Stimulated activated CD8-positive, alpha-beta memory T cell treated with anti-CD3 and anti-CD28 coated beads, Interleukin-4, amount 100 ng/mL, for 1 hour (primary cell): ENCODE results near the gene UBXN1.
"Not testable (repeated sequence)": the region's sequence is repeated elsewhere in the genome, so short reads cannot be mapped to it uniquely, and the experiment has no call there.

Experiments
- DNase-seq, 2 donors: peaks; one replicate each; pipeline ENCODE4 v3.0.0-alpha.2; 2020; ENCODE audit warnings: low read depth in 2 of 2, low spot score in 1 of 2

Gene UBXN1

DNA sequence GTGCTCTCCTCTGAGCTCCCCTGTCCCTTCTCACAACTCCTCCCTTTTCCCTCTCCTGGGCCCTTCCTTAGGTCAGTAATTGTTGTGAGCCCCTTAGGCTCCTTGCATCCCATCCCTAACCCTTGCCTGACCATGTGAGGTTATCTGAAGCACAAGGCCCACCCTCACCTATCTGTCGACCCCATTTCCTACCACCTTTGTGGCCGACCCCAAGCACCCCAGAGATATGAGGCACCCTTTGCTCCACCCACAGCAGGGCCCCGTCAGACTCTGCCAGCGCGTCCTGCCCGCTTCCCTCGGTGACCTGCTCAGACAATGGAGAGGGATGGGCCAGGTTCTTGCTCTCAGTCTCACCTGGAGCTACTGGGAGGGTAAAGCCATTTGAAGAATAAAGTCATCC, 29.9 kb upstream of the UBXN1 start:
- DNase-seq = no peak

DNA sequence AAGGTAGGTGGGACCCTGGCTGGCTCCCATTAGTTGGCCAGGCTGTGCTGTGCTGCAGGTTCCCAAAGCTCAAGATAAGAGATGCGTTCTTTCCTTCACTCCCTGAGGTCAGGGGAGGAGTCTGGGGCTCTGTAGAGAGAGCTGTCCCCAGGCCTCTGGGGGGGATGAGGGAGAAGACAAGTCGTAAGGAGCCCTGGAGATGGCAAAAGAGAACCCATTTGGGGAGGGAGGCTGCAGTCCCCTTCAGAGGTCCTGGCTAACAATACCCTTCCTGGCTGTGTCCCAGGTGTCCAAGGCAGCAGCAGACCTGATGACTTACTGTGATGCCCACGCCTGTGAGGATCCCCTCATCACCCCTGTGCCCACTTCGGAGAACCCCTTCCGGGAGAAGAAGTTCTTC, 29.5 kb upstream of the UBXN1 start:
- DNase-seq = no peak

DNA sequence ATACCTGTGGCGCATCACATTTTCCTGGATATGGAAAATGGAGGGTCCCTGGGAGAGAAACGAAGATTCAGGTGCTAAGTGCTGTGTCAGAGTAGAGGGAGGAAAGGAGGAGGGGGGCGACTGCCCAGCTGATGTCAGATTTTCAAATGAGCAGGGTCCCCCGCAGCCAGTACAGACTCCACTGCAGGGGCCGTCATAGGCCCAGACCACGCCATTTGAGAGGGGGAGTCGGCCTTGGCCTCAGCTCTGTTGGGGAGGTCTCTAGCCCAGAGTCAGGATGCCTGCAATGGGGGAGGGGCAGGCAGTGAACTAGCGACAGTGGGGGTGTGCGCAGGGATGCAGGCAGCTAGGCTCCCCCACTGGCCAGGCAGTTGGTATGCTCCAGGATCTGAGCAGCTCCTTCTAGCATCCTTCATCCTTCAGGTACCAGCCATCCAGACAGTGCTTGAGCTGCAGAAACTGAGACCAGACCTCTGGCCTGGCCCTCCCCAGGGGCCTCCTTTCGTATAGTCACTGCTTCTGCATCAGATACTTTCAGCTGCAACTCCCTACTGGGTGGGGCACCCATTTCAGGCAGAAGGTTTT, 28.5 kb upstream of the UBXN1 start, which contains the start of the genes BSCL2 and GNG3:
BSCL2 (minus strand) TSS at position 148 of the 585 bp plus-strand sequence. CDS start 229 bp downstream, outside the sequence.
GNG3 (plus strand) TSS at position 400 of the 585 bp plus-strand sequence. CDS start 620 bp downstream, outside the sequence.
- no peak for DNase-seq

DNA sequence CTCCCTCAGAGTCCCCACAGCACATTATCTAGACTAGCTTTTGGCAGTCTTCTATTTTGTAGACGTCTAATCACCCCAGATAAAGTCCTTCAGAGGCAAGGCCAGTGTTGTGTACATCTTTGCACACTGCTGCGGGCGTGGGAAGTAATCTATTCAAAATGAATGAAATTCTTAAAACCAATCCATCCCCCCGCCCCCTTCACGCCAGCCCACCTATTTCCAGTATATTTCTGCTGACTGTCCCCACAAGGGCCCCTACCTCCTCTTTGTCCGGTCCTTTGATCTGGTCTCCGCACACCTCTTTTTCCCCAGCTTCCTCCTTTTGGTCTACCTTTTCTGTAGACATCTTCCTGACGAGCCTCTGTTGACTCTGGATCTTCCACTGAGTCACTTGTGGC, 28.0 kb upstream of the UBXN1 start:
- DNase-seq = no peak

DNA sequence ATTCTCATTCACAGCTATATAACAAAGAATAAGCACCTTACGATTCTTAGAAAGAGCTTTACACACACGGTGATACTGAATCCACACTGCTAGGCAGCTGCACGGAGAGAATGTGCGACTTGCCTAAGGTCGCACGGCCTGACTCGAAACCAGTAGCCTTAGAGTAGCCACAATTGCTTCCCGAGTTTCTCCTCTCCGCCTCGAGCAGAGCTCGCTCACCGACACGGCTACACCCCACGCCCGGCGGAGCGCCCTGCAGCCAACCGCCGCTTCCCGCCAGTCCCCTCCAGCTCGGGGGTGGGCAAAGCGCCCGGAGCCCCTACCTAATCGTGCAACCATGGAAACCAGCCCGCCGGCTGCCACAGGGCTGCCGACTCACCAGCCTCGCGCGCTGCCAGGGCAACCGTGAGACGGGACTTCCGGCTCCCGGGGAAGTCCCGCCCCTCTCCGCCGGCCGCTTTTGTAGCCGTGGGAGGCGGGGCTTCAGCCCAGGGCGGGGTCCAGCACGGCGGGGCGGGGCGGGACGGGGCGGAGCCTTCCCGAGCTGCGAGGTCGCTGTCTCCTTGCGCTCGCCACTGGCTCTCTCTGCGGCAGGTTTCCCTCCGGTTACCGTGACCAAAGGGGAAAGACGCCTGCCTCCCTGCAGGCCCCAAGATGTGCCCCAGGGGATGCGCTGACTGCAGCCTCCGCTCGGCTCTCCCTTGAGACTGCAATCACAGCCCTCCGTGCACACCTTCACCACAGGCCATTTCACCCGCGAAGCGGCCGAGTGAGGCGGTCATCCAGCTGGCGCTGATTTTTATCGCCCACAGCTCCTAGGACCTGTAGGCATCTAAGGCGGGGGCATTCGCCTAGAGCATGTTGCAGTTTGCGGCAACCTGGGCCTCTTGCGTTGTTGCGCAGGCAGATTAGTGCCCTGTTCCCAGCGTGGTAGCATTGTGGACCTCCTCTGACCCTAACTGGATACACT, 27.3 kb upstream of the UBXN1 start:
- peak; percentile 90 to 93 for DNase-seq

DNA sequence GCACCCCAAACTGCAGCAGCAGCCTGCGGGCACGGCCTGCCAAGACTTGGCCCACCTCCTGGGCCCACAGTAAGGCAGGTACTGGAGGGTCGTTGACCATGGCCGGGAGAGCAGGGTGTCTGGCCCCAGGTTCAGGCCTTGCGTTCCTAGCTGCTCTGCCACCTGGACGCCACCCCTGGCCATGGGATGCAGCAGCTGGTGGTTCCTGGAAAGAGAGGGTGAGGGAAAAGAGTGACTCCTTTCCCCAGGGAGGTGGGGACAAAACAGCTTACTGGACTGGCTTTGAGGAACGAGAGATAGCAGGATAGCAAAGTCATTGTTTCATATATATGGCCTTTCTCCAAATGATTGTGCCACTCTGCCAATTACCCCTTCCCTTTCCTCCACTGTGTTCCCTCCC, 26.5 kb upstream of the UBXN1 start:
- no peak for DNase-seq

DNA sequence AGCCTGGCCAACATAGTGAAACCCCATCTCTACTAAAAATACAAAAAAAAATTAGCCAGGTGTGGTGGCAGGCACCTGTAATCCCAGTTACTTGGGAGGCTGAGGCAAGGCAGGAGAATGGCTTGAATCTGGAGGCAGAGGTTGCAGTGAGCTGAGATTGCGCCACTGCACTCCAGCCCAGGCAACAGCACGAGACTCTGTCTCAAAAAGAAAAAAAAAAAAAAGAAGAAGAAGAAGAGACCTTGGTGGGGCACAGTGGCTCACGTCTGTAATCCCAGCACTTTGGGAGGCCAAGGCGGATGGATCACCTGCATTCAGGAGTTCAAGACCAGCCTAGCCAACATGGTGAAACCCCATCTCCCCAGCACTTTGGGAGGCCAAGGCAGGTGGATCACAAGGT, 25.0 kb upstream of the UBXN1 start:
- not testable (repeated sequence) for DNase-seq

DNA sequence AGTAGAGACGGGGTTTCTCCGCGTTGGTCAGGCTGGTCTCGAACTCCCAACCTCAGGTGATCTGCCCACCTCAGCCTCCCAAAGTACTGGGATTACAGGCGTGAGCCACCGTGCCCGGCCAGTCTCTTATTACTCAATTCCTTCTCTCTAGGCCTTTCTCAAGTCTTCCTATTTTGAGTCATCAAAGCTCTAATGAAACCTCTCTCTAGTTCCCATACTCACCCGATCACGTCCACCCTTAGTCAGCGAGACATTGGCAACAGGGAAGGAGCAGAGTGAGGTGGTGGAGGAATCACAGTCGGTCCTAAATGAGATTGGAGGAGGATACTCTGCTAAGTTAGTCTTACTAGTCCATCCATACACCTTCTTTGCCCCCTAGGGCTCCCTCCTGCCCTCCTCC, 23.4 kb upstream of the UBXN1 start:
- no peak for DNase-seq

DNA sequence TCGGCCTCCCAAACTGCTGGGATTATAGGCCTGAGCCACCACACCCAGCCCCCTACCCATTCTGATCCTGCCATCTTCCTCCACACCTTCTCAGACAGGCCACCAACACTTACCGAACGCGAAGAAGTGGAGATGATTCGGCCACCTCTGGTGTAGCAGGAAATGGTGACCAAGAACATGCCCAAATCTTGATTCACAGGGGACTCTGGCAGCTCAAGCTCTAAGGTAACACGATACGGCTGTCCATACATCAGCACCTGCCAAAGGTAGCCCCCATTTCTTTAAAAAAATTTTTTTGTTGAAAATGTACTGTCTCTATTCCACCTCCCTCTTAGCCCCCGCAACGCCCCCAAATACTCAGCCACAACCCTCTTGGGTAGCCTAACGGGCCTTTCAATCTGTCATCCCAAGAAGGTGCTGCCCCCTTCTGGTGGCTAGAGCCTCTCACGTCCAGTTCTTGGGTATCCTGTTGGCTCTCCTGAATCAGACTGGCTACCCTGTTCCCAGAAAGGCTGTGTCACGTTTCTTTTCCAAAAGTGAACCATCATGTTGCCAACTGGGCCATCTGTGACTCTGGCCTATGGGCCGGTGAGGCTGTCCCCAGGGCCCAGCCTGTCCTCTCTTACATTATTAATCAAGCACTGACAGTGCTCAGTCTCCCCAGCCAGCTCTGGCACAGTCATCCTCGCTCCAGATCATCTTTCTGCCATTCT, 15.7 kb upstream of the UBXN1 start:
- DNase-seq = peak; percentile 53 to 64

DNA sequence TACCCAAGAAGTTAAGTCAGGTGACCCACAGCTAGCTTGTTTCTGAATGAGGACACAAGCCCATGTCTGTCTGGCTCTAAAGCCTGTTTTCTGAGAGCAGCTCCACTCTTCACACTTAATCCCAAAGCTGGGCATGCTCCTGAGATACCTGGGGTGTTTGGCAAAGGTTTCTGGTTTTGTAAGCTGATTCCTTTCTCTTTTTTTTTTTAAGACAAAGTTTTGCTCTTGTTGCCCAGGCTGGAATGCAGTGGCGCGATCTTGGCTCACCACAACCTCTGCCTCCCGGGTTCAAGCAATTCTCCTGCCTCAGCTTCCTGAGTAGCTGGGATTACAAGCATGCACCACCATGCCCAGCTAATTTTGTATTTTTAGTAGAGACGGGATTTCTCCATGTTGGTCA, 14.8 kb upstream of the UBXN1 start:
- not testable (repeated sequence) for DNase-seq

DNA sequence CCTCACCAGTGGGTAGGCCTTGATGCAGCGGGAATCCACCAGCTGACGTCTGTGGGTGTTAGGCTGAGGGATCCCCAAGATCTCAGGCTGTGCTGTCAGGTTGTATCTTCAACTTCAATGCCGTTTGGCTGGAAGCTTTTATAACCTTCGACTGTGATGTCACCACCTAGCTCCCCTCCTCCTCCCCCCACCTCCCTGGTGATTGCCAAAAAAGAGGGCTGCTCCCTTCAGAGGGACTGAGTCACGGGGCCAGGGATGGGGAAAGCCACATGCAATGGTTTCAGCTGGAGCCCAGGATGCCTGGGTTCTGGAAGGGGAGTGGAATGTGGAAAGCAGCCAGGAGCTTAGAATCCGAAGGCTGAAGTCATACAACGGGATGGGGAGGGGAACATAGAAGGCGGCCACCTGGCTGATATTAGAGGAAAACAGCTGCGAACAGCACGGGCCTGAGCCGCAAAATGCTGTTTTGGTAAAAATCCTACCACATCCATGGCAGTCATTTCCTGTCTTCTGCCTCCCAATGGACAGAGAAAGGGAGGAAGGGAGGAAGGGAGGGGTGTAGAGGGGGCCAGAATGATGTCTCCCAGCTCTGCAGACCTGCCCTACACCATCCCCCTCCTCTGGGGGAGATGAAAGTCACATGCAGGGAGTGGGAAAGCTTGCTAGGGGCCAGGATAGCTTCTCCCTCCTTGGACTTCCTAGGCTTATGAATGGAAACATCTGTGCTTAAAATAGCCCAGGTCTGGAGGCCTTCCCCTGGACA, 10.7 kb upstream of the UBXN1 start, which contains the start of gene LRRN4CL:
LRRN4CL (minus strand) TSS at position 110 of the 763 bp plus-strand sequence. CDS start 1,022 bp downstream, outside the sequence.
- no peak for DNase-seq

DNA sequence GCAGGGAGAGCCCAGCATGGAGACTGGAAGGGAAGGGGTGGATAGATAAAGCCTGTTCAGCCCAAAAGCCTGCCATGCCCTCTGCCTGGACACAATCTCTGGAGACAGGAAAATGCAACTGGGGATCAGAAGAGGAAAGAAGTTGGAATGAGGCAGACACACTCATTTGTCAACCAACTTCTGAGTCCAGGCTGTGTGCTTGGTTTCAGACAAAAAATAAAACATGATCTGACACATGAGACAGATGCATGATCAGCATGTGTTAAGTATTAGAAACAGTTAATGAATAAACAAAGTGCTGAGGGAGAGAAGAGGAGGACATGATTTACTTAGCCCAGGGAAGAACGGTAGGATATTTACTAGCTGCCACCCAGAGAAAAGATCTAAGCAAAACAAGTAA, 9.6 kb upstream of the UBXN1 start:
- no peak for DNase-seq

DNA sequence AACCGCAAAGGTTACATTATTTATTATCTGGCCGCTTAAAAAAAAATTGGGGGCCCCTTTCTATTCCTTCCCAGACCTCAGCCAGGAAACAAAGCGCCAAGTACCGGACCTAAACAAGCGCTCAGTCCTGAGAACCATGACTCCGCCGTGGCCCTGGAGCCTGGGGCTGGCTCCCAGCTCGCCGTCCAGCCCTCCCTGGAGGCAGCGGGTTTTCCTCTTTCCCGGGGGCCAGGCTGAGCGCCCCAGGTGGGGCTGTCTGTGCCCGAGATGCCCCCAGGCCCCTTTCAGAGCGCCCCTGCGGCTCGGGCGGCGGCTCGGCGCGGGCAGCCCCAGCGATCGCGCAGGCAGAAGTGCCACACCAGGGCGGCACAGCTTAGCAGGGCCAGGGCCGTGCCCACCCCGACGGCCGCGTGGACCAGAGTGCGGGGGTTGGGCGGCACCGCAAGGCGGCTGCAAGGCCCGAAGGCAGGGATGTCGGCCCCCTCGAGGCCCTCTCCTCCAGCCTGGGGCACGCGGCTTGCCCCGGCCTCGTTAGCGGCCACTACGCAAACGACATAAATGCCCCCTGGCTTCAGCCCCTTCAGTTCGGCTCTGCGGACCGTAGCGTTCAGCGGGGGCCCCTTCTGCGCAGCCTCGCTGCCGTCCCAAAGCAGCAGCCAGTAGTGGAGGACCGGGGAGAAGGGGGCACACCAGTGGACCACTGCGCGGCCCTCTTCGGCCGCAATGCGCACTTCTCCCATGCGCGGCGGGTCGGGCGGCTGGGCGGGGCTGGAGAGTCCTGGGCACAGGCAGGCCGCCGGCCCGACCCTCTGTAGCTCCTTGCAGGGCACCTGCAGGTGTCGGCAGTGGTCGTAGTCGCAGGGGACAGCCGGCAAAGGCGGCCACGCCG, 8.9 kb upstream of the UBXN1 start:
- DNase-seq = no peak

DNA sequence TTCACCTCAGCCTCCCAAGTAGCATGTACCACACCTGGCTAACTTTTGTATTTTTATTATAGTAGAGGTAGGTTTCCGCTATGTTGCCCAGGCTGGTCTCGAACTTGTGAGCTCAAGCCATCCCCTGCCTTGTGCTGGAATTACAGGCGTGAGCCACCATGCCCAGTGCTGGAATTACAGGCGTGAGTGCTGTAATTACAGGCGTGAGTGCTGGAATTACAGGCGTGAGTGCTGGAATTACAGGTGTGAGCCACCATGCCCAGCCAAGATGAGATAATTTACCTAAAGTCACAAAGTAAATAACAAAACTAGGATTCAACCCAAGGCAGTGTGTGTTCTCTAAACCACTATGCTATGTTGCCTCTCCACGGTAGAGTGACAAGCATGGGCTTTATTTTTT, 3.6 kb upstream of the UBXN1 start:
- DNase-seq = no peak

DNA sequence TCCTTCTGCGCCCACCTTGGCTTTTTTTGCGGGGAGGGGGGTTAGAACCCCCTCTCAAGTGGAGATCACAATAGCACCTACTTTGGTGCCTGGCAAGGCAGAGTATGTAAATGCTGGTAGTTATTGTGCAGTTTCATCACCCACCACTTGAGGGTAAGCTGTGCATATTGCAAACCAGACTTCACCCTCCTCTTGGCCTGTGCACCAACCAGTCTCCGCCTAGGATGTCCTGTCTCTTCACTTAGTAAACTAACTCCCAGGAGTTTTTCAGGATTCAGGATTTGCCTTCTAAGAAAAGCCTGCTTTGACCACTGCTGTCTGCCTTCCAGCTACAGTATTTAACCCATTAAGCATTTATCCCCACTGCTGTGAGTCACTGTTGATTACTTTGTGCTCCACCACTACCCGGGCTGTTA, 2.0 kb upstream of the UBXN1 start:
- no peak for DNase-seq

DNA sequence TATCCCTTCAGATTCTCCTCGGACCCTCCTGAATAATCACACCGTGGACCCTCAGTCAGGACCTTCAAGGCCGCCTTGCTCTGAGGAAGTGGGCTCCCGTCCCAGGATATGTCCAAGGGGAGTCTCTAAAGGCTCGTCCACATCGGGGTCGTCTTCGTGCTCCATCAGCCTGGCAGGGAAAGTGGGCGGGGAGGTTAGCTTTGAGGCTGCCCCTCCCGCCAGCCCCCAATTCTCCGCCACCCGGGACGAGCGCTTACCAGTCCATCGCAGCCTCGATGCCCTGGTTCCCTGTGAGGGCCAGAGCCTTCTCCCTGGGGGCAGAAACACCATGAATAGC, 472 bp downstream of the UBXN1 start:
- DNase-seq = no peak

DNA sequence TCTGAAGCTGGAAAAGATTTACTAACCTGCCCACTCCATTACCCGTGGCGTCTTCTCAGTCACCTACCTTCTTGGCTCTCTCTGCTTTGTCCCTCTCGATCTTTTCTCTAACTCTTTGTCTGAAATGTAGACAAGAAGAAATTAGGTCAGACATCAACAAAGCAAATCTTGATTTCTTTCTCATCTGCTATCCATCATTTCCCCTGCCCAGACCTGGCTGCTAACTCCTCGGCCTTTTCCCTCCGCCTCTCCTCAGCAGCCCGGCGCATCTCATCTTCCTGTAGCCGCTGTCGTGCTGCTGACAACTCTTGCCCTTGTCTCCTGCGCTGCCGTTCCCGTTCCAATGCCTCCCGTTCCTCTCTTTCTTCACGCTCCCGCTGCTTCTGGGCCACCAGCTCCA, 1.2 kb downstream of the UBXN1 start:
- no peak for DNase-seq

DNA sequence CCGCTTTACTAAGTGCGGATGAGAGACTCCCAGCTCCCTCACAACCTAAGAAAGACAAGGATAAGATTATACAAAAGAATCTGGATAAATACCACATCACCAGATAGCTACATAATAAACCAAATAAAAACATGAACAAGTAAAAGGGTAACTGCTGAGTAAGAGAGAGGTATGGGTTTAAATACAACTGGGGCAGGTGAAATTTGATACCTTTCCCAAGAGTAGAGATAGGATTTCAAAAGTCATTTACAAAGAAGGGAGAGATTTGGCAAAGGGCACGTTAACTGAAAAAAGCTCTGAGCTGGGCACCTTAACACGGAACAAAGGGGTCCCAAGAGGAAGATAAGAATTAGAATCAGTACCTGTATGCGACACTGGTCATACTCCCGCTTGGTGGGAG, 1.7 kb downstream of the UBXN1 start:
- no peak for DNase-seq

DNA sequence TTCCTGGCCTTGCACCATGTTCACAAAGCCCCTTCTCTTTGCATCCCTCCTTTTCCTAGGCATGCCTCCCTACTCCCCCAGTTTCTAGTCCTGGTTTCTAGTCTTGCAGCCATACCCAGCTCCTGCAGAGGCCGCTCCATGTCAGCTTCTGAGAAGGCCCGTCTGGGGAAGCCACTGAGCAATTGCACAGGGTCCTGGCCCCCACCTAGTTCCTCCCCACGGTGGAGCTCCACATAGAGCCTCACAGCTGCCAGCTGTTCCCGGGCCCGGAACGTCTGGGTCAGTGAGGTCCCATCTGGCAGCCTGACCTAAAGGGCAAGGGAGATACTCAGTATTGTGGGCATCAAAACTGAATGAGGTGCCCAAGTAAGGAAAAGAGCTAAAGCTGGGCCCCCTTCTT, 2.2 kb downstream of the UBXN1 start:
- no peak for DNase-seq

DNA sequence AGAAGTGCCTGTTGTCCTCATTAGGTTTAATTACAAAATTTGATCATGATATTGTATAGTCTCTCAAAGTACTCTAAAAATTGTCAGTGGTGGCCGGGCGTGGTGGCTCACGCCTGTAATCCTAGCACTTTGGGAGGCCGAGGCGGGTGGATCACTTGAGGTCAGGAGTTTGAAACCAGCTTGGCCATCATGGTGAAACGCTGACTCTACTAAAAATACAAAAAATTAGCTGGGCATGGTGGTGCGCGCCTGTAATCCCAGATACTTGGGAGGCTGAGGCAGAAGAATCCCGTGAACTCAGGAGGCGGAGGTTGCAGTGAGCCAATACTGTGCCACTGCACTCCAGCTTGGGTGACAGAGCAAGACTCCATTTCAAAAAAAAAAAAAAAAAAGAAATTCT, 3.5 kb downstream of the UBXN1 start:
- DNase-seq = not testable (repeated sequence)
